EL (cell line): Measurements from ENCODE around the gene NTN3.
"Not testable (repeated sequence)": the region's sequence is repeated elsewhere in the genome, so short reads cannot be mapped to it uniquely, and the experiment has no call there.

ENCODE experiments used
- DNase-seq: peaks from one replicate; pipeline ENCODE4 v3.0.0-alpha.2; 2016

Gene NTN3

DNA sequence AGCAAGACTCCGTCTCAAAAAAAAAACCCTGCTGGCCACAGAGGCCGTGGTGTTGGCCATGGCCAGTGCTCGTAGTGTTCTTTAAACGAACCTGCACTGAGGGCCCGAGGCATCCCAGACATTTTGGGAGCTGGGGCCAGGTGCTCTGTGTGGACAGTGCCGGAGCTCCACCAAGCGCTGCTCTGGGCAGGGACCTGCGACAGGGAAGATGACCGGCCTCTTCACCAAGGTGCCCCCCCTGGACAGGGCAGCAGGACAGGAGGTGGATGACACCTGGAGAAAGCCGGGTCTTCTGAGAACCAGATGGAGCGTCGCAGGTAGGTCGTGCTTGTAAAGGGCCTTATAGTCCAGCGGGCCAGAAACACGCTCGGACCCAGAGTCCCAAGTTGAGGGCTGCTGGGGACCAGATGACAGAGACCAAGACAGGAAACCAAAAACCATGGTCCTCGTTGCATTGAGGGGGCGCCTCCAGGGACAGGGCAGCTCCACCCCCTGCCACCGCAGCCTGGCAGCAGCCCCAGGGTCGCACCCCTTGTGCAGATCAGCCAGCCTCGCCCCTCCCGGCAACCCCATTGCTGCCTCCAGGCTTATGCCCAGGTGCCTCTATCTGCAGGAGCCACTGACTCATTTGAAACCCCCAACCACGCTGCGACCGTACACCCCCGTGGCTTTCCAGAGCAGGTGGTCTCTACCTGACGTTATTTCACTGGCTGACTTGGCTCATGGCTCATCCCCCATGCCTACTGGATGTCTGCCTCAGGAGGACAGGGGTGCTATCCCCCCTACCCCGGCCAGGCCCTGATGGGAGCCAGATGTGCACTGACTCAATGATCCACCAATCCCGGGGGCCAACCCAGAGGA, 4.2 kb upstream of the NTN3 start:
- DNase-seq, result no peak

DNA sequence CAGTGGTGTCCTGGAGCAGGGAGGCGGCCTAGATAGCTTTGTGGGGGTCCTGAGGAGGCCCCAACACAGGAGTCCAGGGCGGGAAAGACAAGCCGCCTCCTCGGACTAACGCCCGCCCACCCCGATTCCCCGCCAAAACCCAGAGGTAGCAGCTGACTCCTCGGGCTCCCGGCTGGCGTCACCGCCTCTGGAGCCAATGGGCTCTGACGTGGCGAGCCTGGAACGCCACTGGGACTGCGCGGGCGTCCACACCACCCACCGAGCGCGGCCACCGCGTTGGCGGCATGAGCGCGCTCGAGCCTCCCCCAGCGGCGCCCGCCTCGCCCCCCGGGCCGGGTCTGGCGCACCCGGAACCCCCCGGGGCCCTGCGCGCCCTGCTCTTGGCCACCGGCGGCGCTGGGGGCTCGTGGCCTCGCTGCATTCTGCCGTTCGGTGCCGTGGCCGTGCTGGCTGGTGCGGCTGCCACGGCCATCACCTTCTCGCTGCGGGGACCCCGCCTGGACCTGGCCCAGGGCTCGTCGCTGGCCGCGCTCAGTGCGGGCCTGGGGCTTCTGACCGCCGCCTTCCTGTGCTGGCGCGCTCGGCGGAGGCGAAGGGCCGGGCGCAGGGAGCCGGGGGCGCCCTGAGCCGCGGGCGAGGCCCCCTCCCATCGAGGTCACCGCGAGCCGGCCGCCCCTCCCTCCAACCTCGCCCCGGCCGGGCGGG, 3.4 kb upstream of the NTN3 start:
- DNase-seq, result peak; percentile 85

GRCh38 chr16:2468233-2468724, 2.8 kb upstream of the NTN3 start:
- peak; percentile 55 for DNase-seq

- no peak for DNase-seq
These were observed 2.2 kb upstream of the NTN3 start for GRCh38 chr16:2468725-2469398.

DNA sequence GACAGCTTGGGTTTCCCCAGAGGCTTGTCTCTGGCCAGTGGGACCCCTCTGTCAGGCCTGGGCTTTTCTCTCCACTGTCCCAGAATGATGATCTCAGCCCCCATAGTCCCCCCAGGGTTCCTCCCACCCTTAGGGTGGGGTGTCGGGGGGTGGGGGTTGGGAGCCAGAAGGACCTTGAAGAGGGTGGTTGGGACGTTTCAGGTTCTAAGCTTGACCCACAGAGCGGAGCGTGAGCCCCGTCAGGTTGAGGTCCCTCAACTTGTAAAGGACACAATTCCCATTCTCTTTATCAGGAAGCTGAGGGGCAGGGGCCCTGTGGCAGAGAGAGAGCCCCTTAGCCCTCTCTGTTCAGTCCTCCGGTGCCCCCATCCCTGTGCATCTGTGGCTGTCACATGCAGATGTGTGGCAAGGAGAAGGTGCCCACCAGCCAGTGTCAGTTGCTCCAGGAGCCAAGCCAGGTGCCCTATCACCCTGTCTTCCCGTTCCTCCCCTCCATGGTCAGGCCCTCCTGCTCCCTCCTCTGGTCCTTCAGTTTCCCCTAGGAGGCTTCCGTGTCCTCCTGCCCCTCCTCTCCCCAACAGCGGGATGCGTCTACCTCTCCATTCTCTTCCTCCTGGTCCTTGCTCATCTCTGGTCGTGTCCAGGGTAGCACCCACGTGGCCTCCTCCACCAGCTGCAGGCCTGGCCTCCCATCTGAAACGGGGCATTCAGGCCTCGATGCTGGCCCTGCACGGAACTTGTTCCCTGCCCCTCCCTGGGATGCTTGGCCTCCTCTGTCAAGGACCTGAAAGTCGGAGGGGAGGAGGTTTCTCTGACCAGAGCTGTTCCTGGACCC, 1.5 kb upstream of the NTN3 start:
- DNase-seq, result no peak

DNA sequence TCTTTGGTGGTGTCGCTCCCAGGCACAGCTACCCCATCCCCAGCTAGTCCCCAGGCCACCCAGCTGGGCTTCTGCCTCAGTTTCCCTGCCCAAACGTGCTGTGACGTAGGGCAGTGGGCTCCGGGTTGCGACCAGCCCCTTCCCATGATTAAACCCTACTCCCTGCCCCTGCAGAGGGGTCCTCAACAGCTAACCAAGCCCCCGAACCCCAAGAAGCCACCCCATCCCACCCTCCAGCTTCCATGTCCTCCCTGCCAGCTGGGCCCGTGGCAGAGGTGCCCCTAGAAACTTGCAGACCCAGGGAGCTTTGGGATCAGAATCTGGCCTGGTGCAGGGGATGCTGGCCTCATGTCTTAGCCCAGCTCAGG, 879 bp upstream of the NTN3 start:
- DNase-seq, result no peak

DNA sequence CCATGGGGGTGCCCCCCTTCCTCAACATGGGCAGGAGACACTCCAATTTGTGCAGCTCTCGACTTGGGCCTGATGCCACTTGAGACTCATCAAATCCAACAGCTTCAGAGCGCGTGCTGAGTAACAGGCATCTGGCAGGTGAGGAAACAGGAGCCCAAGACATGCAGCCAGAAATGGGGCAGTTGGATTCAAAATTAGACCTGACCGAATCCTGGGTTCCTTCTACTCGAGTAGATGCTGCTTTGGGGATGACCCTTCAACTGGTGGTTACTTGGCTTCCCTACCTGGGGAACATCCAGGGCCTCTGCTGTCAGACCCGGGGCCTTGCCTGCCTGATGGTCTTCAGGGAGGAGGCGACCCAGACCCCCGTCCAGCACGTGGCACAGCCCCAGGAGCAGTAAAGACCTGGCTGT, 488 bp upstream of the NTN3 start:
- no peak for DNase-seq

DNA sequence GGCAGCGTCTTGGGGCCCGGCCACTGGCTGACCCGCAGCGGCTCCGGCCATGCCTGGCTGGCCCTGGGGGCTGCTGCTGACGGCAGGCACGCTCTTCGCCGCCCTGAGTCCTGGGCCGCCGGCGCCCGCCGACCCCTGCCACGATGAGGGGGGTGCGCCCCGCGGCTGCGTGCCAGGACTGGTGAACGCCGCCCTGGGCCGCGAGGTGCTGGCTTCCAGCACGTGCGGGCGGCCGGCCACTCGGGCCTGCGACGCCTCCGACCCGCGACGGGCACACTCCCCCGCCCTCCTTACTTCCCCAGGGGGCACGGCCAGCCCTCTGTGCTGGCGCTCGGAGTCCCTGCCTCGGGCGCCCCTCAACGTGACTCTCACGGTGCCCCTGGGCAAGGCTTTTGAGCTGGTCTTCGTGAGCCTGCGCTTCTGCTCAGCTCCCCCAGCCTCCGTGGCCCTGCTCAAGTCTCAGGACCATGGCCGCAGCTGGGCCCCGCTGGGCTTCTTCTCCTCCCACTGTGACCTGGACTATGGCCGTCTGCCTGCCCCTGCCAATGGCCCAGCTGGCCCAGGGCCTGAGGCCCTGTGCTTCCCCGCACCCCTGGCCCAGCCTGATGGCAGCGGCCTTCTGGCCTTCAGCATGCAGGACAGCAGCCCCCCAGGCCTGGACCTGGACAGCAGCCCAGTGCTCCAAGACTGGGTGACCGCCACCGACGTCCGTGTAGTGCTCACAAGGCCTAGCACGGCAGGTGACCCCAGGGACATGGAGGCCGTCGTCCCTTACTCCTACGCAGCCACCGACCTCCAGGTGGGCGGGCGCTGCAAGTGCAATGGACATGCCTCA, 773 bp downstream of the NTN3 start:
- DNase-seq, result no peak

DNA sequence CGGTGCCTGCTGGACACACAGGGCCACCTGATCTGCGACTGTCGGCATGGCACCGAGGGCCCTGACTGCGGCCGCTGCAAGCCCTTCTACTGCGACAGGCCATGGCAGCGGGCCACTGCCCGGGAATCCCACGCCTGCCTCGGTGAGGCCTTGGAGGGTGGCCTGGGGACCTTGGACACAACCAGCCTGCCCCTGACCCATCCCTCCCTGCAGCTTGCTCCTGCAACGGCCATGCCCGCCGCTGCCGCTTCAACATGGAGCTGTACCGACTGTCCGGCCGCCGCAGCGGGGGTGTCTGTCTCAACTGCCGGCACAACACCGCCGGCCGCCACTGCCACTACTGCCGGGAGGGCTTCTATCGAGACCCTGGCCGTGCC, 1.4 kb downstream of the NTN3 start:
- no peak for DNase-seq

DNA sequence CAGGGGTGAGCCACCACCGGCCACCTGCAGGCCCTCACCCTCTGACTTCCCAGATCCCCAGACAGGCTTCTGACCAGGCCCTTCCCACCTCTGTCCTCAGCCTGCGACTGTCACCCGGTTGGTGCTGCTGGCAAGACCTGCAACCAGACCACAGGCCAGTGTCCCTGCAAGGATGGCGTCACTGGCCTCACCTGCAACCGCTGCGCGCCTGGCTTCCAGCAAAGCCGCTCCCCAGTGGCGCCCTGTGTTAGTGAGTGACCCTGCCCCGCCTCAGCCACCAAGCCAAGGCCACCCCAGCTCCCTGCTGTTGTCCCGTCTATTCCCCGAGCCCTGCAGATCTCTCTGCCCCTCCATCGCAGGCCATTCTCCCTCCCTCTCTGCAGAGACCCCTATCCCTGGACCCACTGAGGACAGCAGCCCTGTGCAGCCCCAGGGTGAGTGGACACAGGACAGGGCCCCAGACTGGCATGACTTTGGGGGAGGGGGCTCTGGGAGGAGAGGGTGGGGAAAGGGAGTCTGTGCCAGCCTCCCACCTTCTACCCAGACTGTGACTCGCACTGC, 1.9 kb downstream of the NTN3 start:
- no peak for DNase-seq

DNA sequence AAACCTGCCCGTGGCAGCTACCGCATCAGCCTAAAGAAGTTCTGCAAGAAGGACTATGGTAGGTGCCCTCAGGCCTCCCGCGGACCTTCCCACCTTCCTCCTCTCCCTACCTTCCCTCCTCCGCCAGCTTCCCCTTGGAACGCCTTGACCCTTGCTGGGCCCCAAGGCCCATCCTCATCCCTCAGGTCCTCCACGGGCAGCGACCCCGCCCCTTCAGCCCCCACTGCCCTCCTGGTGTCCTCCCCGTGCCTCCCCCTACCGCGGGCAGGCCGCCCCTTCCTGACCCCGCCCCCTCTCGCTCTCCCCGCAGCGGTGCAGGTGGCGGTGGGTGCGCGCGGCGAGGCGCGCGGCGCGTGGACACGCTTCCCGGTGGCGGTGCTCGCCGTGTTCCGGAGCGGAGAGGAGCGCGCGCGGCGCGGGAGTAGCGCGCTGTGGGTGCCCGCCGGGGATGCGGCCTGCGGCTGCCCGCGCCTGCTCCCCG, 2.4 kb downstream of the NTN3 start:
- no peak for DNase-seq

DNA sequence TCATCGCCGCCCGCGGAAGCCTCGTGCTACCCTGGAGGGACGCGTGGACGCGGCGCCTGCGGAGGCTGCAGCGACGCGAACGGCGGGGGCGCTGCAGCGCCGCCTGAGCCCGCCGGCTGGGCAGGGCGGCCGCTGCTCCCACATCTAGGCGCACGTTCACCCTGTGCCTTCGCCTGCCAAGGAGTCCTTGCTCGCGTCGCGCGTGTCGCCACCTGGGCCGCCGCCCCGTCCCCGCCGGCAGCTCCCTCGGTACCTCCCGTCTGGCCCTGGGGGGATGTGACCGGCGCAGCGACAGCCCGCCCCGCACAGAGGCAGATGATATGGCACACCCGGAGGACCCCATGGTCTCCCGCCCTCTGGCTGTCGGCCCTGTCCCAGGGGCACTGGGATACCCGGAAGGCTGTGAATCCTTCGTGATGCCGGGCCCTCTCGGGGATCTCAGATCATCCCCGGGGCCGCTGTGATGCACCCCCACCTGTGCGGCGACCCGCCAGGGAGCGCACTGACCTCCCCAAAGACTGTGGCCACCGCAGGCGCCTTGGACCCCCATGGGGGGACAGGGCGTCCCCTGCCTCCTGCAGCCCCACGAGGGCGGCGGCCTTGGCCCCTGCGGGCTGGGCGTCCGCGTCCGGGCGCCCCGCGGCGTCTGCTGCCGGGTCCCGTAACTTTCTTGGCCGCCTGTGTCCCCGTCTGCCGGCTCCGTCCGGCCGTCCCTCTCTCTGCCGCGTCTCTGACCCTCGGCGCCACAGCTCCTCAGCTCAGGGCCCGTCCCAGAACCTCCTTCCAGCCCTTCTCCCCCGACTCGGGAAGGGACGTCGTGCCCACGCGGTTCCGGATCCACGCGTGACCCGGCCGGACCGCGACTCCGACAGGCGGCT, 3.1 kb downstream of the NTN3 start:
- peak; percentile 51 for DNase-seq

- DNase-seq, result peak; percentile 81
These were observed 3.8 kb downstream of the NTN3 start, which contains the start of gene TBC1D24 for GRCh38 chr16:2474877-2475412. Gene TBC1D24 (plus strand): TSS chr16:2475127. CDS start chr16:2496149, 21,022 bp downstream.

DNA sequence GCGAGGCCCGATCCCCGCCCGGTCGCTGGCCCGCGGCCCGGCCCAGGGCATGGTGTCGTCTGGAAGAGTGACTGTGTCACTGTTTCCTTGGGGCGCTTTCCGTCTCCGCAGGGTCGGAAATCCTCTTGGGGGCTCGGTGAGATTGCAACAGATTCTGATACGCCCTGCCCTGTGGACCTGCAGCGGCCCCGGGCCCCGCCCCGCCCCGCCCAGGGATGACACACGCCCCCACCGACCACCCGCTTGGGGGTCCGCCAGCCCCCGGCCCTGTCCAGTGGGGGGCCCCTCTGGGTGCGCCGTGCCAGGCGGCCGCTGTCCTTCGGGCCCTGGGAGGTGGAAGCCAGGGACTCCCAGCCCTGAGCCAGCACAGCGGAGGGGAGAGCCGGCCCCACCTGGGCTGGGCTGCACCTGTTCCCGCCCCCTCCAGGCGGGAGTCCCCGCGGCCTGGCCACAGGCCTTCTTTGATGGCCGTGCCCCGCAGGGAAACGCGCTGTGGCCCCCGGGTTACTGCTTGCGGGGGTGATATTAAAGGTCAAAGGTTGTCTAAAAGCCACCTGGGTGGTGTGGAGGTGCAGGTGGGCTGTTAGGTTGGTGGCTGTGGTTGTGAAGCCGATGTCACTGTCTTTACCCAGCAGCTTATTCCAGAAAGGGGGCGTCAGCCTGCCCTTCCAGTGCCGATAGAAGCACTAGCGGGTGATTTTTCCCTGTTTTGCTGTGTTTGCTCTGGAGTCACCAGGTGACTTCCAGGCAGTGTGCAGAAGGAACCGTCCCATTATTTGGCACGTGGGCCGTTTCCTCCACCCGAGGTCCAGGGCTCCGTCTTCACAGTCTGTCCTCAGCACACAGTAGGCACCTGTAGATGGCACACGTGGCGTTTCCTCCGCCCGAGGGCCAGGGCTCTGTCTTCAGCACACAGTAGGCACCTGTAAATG, 4.6 kb downstream of the NTN3 start:
- DNase-seq, result no peak

DNA sequence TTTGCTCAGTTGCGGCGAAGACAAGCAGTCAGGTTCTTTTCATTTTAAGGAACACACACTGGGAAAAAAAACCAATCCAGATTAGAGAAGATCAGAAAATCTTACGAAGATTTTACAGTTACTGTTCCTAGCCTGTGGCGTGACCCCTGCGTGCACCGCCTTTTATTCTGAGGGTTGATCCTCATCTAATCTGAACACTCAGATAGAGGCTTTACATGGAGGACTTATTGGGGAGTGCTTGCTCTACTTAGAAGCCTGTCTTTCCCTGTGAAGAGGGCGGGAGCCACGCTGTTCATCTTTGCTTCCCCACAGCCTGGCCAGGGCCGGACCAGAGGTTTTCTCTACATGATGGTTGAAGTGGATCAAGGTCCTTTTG, 5.2 kb downstream of the NTN3 start:
- DNase-seq, result no peak

- DNase-seq, result no peak
These were observed 5.6 kb downstream of the NTN3 start for GRCh38 chr16:2476741-2477140.

- DNase-seq, result no peak
These were observed 6.2 kb downstream of the NTN3 start for GRCh38 chr16:2477327-2477726.

DNA sequence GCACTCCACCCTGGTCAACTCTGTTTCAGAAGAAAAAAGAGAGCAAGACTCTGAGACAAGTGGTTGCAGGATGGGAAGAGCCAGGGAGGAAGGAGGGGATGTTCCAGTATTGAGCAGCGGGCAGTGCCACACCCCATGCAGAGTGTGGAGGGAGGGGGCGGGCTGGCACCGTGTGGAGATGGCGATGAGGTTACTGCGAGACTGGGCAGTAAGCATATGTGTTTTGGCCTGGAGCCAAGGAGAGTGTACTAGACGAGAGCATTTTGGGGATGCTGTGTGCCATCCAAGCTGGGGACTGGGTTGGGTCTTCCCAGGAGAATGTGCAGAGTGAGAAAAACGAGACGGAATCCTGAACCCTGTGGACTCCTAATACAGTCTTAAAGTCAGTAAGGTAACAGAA, 7.2 kb downstream of the NTN3 start:
- DNase-seq, result no peak

DNA sequence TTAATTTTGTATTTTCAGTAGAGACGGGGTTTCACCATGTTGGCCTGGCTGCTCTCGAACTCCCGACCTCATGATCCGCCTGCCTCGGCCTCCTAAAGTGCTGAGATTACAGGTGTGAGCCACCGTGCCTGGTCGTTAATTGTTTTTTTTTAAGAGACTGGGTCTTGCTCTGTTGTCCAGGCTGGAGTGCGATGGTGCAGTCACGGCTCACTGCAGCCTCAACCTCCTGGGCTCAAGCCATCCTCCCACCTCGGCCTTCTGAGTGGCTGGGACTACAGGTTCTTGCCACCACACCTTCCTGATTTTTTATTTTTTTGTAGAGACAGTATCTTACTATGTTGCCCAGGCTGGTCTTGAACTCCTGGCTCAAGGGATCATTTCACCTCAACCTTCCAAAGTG, 8.9 kb downstream of the NTN3 start:
- not testable (repeated sequence) for DNase-seq
